Right lobe of liver (tissue), 6 donors: Measurements from ENCODE around the gene IPO8. TPM values are rescaled to one million over a fixed set of nuclear protein-coding genes. Genes with fewer than 3 reads are reported as not detected.
A peak's percentile ranks its signal among the peaks of the same experiment; 100 is the strongest.
"Not testable (repeated sequence)": the region's sequence is repeated elsewhere in the genome, so short reads cannot be mapped to it uniquely, and the experiment has no call there.

Experiments
- ATAC-seq, 4 donors: fragments of 200-7000 bp; cut with Tn5 transposase; one replicate each; pipeline ENCODE4 v1.9.1; 2020; ENCODE audit warnings: mild to moderate bottlenecking in 4 of 4, moderate library complexity in 4 of 4
- DNase-seq, 3 donors: peaks; one replicate each; pipeline ENCODE4 v3.0.0-alpha.2; 2020
- H3K27ac ChIP-seq, 3 donors: fragments of 200-600 bp; one replicate each; pipeline ENCODE4 v1.8.0; 2022
- H3K27me3 ChIP-seq, 2 donors: fragments of 200-600 bp; one replicate each; pipeline ENCODE4 v1.8.0; 2022
- H3K36me3 ChIP-seq, 4 donors: fragments of 200-600 bp; sonication (generic) in 1 of 4; one replicate each; pipeline versions ENCODE4 v1.5.1 to v1.8.0; 2017 to 2022; ENCODE audit warnings: control low read depth in 1 of 4
- H3K4me1 ChIP-seq, 4 donors: fragments of 200-600 bp; sonication (generic) in 1 of 4; one replicate each; pipeline versions ENCODE4 v1.5.1 to v1.8.0; 2017 to 2022; ENCODE audit warnings: control low read depth in 1 of 4
- H3K4me3 ChIP-seq, 3 donors: fragments of 200-600 bp; one replicate each; pipeline ENCODE4 v1.8.0; 2022
- H3K9me3 ChIP-seq, 4 donors: fragments of 200-600 bp; sonication (generic) in 1 of 4; one replicate each; pipeline versions ENCODE4 v1.5.1 to v1.8.0; 2017 to 2022; ENCODE audit warnings: control low read depth in 1 of 4
- POLR2A ChIP-seq: fragments of 450-650 bp; IDR thresholded peaks from one replicate; pipeline ENCODE4 v1.6.1; 2017; ENCODE audit warnings: antibody characterized with exemption, mild to moderate bottlenecking
- WGBS: methylation state at CpG from one replicate; pipeline ENCODE4 v1.1.6; 2018; ENCODE audit warnings: low coverage, low lambda C conversion rate; ENCODE audit not compliant: insufficient coverage; ENCODE audit errors: missing lambda C conversion rate; 5-methylcytosine and 5-hydroxymethylcytosine counted together
- intact Hi-C, 2 donors: fragments of 100-400 bp; cut with DNase I; formaldehyde crosslinking; loops; one replicate each; pipeline versions ENCODE4 v1.11.2 to v1.14.1; 2022
- total RNA-seq, 6 experiments: library from RNA; depleted of rRNA in 2 of 6; stranded (reverse); fragments of >200 nt in 2 of 6; fragmentation: NEBNext Ultra II Directional in 3 of 6; extraction: Animal tissue kit (Norgen Biotek cat#: 25700) in 3 of 6; gene quantifications; one replicate each; pipeline versions ENCODE4 v1.1.0 to v1.2.4, GENCODE V29; 2016 to 2023
- TF ChIP-seq, protein P1 (sequence below), 4 donors: fragments of 200-600 bp in 3 of 4; fragments of 450-650 bp in 1 of 4; IDR thresholded peaks; one replicate each; pipeline versions ENCODE4 v1.5.1 to v1.8.0; 2016 to 2022; ENCODE audit warnings: antibody characterized with exemption in 4 of 4, mild to moderate bottlenecking in 2 of 4
- donor health status: DM: no; HTN: yes; CAD: no.
- donor health status: DM: no; HTN: no; CAD: no.
- donor health status: DM: no; HTN: no; CAD: no.
- donor health status: DM: no; HTN: yes; CAD: no.
- donor health status: DM: no; HTN: yes; CAD: no.

The IPO8 gene
- total RNA-seq, 6 experiments from 2014 or later = 19.6 to 34.7 (median 25.5) TPM

DNA sequence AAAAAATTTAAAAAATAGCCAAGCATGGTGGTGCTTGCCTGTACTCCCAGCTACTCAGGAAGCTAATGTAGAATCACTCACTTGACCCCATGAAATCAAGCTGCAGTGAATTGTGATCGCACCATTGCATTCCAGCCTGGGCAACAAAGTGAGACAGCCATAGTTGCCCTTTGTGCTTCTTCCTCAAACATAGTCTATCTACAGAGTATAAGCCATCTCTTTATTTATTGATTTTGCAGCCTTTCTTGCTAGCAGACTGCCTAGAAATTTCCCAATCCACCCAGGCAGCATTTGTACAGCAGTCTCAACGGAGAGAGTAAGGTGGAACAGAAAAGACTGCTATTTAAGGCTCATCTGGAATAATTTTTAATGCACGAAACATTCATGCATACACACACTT lies 68.8 kb downstream of the IPO8 start:
- Histone ChIP-seq H3K36me3 (peaks cover 0 to 15% (median 8%) of the 10 kb centered on the region in 4 donors), H3K4me3 (no peak overlapping the region), H3K4me1 (peaks cover 0 to 4% (median 0%) of the 10 kb centered on the region in 4 donors), H3K9me3 (no peaks in the 10 kb centered on the region), H3K27ac (no peak overlapping the region), H3K27me3 (no peaks in the 10 kb centered on the region)
- ATAC-seq = peak; percentile 51 to 86 (median 78)
- 79% methylated on average over 3 of the region's 3 CpGs for WGBS
- no peak for DNase-seq
- intact Hi-C loops = no loop called here
- TF ChIP-seq POLR2A = no peak
- TF ChIP-seq, protein P1, sequence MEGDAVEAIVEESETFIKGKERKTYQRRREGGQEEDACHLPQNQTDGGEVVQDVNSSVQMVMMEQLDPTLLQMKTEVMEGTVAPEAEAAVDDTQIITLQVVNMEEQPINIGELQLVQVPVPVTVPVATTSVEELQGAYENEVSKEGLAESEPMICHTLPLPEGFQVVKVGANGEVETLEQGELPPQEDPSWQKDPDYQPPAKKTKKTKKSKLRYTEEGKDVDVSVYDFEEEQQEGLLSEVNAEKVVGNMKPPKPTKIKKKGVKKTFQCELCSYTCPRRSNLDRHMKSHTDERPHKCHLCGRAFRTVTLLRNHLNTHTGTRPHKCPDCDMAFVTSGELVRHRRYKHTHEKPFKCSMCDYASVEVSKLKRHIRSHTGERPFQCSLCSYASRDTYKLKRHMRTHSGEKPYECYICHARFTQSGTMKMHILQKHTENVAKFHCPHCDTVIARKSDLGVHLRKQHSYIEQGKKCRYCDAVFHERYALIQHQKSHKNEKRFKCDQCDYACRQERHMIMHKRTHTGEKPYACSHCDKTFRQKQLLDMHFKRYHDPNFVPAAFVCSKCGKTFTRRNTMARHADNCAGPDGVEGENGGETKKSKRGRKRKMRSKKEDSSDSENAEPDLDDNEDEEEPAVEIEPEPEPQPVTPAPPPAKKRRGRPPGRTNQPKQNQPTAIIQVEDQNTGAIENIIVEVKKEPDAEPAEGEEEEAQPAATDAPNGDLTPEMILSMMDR (IDR thresholded peaks at IDR 0.05) = no peak

DNA sequence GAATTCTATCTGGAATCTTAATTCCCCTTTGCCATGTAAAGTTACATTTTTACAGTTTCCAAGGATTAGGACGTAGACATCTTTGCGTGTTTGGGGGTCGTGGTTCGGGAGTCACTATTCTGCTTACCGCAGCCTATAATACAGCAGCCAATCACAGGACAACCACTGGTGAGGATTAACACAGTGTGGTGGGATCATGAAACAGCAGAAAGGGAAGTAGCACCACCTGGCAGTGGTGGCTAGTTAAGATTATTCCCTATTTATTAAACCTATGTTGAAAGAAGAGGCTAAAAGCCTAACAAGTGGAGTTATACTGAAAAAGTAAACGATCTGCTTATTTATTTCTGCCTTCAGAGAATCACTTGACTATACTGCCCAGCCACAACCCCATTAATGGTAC lies 71.7 kb downstream of the IPO8 start:
- peaks cover 0 to 4% (median 0%) of the 10 kb centered on the region in 4 donors for H3K4me1 ChIP-seq
- no peaks in the 10 kb centered on the region for H3K9me3 ChIP-seq
- no peak overlapping the region for H3K27ac ChIP-seq
- H3K36me3 ChIP-seq = peaks cover 0 to 3% (median 0%) of the 10 kb centered on the region in 4 donors
- DNase-seq (no peak), ATAC-seq (no peak)
- 100% methylated on average over 6 of the region's 6 CpGs for WGBS
- TF ChIP-seq POLR2A = no peak
- no peaks in the 10 kb centered on the region for H3K27me3 ChIP-seq
- no peak overlapping the region for H3K4me3 ChIP-seq
- intact Hi-C loops = no loop called here

DNA sequence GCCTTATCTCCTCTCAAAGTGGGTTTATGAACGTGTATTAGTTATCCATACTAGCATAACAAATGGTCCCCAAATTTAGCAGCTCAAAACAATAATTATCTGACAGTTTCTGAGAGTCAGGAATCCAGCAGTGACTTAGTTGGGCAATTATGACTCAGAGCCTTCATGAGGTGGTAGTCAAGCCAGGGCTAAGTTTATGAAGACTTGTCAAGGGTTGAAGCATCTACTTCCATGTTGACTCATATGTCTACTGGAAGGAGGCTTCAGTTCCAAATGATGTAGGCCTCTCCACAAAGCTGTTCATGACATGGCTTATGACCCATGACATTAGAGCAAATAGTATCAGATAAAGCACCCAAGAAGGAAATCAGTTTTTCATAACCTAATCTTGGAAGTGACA lies 73.2 kb downstream of the IPO8 start:
- H3K4me3 ChIP-seq = no peak overlapping the region
- DNase-seq (no peak), ATAC-seq (no peak)
- 82% methylated on average over 1 of the region's 1 CpG for WGBS
- no peak overlapping the region for H3K27ac ChIP-seq
- H3K27me3 ChIP-seq = no peaks in the 10 kb centered on the region
- no peak for TF ChIP-seq POLR2A
- TF ChIP-seq, protein P1 (IDR thresholded peaks at IDR 0.05) = no peak
- H3K36me3 ChIP-seq = no peaks in the 10 kb centered on the region
- no peaks in the 10 kb centered on the region for H3K9me3 ChIP-seq
- H3K4me1 ChIP-seq = peaks cover 0 to 10% (median 0%) of the 10 kb centered on the region in 4 donors
- intact Hi-C loops = no loop called here

DNA sequence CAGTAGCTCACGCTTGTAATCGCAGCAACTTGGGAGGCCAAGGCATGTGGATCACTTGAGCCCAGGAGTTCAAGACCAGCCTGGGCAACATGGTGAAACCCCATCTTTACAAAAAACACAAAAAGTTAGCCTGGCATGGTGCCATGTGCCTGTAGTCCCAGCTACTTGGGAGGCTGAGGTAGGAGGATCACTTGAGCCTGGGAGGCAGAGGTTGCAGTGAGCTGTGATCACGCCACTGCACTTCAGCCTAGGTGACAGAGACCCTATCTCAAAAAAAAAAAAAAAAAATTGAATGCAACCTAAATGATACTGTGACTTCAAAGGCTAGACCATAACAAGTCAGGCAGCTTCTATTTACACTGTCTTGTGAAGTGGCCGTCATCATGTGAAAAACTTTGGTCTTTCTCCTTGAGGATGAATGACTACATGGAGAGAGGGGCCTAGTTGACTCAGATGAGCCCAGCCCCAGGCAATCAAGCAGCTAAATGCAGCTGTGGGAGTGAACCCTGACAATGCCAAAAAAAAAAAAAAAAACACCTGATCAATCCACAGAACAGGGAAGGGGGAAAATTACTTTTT lies 73.9 kb downstream of the IPO8 start:
- WGBS = 100% methylated on average over 2 of the region's 4 CpGs
- not testable (repeated sequence) for H3K27ac ChIP-seq

DNA sequence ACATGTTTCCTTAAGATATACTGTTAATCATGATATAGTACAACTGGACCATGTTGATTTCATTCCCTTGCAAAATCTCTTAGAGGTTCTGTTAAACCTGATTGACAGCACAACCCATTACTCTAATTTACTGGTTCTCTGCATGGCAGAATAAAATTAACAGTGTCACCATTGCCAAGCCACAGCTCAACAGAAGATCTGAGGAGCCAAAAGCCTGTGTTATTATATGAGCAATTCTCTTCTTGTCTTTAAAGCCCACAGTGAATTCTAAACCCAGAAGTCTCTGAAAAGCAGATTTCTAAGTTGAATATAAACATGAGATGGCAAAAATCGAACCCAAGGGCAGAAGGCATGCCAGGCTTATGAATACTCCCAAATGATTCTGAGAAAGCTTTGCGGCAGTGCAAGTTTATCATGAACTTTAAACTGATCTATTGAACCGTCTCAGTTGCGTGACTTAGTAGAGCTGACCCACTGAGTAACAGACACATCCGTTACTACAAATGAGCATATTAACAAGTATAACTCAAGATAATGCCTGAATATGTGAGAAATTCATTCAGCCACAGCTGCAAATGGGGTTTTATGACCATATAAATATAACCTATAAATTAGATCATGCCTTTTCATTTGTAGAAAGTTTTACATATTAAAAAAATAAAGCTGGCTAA lies 78.2 kb downstream of the IPO8 start:
- peak; percentile 57 to 89 (median 79) for ATAC-seq
- intact Hi-C loops = no loop called here
- peaks cover 0 to 18% (median 0%) of the 10 kb centered on the region in 4 donors for H3K4me1 ChIP-seq

More for the DNA sequence above, 73.9 kb downstream of the IPO8 start:
- peaks cover 0 to 13% (median 0%) of the 10 kb centered on the region in 4 donors for H3K4me1 ChIP-seq
- H3K9me3 ChIP-seq, H3K36me3 ChIP-seq, H3K27me3 ChIP-seq, H3K4me3 ChIP-seq, ATAC-seq, DNase-seq, intact Hi-C loops: not testable (repeated sequence)

More for the DNA sequence above, 78.2 kb downstream of the IPO8 start:
- Histone ChIP-seq H3K36me3 (no peaks in the 10 kb centered on the region), H3K4me3 (no peak overlapping the region), H3K27me3 (no peaks in the 10 kb centered on the region), H3K9me3 (no peaks in the 10 kb centered on the region), H3K27ac (no peak overlapping the region)
- TF ChIP-seq POLR2A = no peak
- TF ChIP-seq, protein P1 (IDR thresholded peaks at IDR 0.05) = no peak
- no peak for DNase-seq
- WGBS = 38% methylated on average over 5 of the region's 5 CpGs
